Astrocyte of the spinal cord (primary cell): ENCODE data around the gene PEPD.

Source experiments
- DNase-seq: peaks from one replicate; pipeline ENCODE4 v3.0.0; 2011; ENCODE audit warnings: low read depth, low spot score
- H3K4me3 ChIP-seq: 2 replicates; pipeline ENCODE4 v1.5.1; 2011; ENCODE audit warnings: low read depth, mild to moderate bottlenecking, low read length, moderate library complexity
- CTCF ChIP-seq: IDR thresholded peaks from 2 replicates; pipeline ENCODE4 v1.5.1; 2012; ENCODE audit warnings: low read depth, mild to moderate bottlenecking, low read length, inconsistent platforms
- in situ Hi-C: cut with HindIII; loops from 2 replicates; pipeline ENCODE4 v1.10.0; 2017; ENCODE audit warnings: low sequenced_read_pairs

The PEPD gene

GRCh38 chr19:33419788-33420130 is 101.8 kb downstream of the PEPD start:
- no peak overlapping the region for H3K4me3 ChIP-seq
- in situ Hi-C loops: no loop called here
- DNase-seq: no peak
- TF ChIP-seq CTCF: no peak

- H3K4me3 ChIP-seq: no peak overlapping the region
- TF ChIP-seq CTCF: no peak
- DNase-seq: no peak
- in situ Hi-C loops: no loop called here
These were observed 102.5 kb downstream of the PEPD start for GRCh38 chr19:33418871-33419787.

GRCh38 chr19:33418461-33418860 is 103.1 kb downstream of the PEPD start:
- no peak for TF ChIP-seq CTCF
- no peak overlapping the region for H3K4me3 ChIP-seq
- DNase-seq: no peak
- in situ Hi-C loops: no loop called here

GRCh38 chr19:33417751-33418150 is 103.8 kb downstream of the PEPD start:
- no peak for TF ChIP-seq CTCF
- no peak overlapping the region for H3K4me3 ChIP-seq
- DNase-seq: no peak
- in situ Hi-C loops: no loop called here

GRCh38 chr19:33416307-33417215 is 105.0 kb downstream of the PEPD start:
- peak; percentile 79 for TF ChIP-seq CTCF
- in situ Hi-C loops: no loop called here
- no peak overlapping the region for H3K4me3 ChIP-seq
- peak; percentile 65 for DNase-seq

- no peak for DNase-seq
- TF ChIP-seq CTCF: no peak
These were observed 106.7 kb downstream of the PEPD start for GRCh38 chr19:33414667-33415605.

More at GRCh38 chr19:33414667-33415605, 106.7 kb downstream of the PEPD start:
- no peak overlapping the region for H3K4me3 ChIP-seq
- in situ Hi-C loops: no loop called here
